ENCODE data around the gene PPM1L. TPM values are rescaled to one million over a fixed set of nuclear protein-coding genes. Genes with fewer than 3 reads are reported as not detected.

PPM1L gene
- total RNA-seq, 1 donor from 2014 or later: 11.3 TPM

DNA sequence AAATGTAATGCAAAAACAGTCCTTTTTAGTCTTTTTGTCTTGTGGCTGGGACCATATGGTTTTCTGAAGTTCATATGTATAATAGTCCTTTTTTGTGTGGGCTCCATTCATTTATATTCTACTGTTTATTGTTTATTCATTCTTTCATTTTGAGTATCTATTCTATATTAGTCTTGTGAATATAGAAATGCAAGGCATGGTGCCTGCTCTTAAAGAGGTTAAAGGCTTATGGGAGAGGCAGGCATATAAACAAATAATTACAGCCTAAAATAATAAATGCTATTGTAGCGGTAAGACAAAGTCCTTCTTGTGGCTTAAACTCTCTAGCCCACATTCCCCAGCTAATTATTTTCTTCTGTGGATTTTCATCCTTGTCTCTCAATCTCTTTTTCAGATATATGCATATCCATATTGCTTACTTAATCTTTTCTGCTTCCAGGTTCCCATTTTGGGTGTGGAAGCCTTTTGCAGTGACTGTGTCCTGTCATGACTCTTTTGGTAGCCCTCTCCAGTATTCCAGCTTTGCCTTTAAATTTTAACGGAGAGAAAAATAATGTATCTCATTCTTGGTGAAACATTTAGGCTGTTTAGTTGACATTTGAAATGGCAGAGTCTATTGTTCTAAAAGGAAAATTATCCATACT, 101.6 kb downstream of the PPM1L start:
- ATAC-seq: no peak

DNA sequence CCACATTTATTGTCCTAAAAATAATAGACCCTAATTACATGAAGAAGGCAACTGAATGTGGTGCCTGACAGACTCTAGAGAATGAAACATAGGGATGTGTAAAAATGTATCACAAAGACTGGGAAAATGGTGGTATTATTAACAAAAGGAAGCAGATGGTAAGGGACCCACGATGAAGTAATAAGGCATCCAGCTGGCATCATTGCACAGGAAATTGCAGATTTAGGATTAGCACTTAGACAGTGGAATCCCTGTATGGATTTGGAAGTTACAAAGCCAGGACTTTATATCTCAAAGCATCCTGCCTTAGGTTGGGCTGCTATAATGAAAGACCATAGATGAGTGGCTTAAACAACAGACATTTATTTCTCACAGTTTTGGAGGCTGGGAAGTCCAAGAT, 104.3 kb downstream of the PPM1L start:
- ATAC-seq: no peak

DNA sequence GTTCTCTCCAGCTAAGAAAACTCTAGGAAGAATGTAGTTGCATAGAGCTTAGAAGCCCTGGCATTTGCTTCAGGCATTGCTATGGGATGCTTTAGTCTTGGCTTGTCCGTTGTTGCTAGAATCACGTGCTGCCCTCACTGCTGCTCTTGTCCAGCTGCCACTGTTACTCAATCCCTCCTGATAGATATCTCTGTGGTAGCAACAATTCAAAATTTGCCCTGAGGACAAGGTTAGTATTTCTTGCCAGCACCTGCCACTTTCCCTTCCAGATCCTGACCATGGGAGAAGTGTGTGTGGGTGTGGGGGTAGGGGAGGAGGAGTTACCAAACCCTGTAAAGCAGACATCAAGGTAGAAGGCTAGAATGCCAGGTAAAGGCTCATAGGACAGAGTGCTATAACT, 113.8 kb downstream of the PPM1L start:
- no peak for ATAC-seq

DNA sequence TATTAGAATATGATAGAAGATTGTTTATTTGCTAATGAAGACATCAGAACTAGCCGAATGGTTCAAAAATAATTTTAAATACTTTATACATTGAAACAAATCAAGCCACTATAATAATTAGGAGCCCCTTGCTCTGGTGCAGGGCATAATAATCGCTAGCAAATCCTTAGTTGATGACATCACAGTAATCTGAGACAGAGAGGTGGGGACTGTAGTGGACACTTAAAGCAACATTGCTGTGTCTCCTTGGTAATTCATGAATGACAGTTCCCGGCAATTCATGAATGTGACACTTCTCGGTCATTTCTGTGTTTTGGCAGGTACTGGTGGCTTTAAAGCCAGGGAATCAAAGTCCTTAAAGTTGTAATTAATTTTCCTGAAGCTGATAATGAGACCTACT, 114.3 kb downstream of the PPM1L start:
- no peak for ATAC-seq

DNA sequence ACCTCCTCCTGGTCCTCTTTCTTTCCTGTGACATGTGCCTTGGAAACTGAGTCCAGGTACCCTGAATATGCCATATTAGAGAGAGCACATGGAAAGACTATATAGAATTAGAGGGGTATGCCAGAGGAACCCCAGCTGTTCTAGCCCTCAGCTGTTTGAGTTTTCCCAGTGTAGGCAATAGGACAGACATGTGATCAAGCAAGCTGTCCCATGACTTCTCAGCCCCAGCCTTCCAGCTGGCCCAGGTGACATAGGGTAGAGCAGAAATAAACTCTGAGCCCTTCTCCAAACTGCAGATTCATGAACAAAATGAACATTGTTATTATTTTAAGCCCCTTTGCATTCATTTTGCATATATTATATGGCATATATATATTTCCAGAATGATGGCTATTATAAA, 118.7 kb downstream of the PPM1L start:
- ATAC-seq: no peak

DNA sequence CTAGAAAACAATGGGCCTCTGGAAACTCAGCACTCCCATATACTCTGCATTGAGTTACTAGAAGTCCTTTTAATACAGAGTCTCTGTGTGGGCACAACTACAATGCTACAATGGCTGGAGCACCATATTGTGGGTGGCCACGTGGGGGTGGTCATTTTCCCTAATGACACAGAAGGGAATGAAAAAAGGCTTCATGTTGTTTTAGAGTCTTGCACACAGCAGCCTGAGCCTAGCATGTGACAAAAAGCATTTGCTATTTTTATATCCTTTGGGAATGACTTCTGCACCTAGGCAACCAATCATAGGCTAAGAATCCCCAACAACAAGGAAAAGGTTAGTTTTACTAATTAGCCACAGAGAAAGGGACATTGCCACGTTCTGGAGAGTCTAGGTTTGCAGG, 120.6 kb downstream of the PPM1L start:
- no peak for ATAC-seq

DNA sequence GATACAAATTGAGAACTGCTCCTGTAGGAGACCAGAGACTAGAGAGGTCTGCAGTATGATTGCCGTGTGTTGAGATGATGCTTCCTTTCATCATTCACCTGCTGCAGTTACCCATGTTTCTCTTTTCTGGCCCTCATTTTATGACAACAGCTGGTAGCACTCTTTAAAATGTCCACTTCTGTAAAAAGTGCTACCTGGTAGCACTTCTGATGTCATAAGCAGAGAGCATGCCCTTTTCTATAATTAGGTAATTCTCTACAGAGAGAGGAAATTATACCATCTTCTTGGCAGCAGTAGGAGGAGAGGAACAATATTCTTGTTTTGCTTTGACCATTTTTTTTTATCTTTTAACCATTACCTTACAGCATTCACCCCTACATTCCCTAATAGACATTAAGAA, 123.8 kb downstream of the PPM1L start:
- no peak for ATAC-seq

DNA sequence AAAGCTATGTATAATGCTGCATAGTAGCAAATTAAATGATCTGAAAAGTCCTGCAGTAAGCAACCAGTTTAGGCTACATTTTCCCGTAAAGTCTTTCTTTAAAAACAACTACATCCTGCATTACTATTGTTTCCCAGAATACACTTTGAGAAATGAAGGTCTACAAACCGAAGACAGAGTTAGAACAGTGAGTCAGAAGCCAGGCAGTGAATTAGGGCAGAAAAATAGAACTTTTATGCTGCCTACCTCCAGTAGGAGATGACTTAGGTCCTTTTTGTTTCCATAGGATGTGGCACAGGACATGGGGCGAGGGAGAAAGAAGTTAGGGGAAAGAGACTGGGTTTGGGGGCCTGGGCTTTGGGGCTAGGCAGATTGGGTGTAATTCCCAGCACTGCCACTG, 127.3 kb downstream of the PPM1L start:
- ATAC-seq: no peak

DNA sequence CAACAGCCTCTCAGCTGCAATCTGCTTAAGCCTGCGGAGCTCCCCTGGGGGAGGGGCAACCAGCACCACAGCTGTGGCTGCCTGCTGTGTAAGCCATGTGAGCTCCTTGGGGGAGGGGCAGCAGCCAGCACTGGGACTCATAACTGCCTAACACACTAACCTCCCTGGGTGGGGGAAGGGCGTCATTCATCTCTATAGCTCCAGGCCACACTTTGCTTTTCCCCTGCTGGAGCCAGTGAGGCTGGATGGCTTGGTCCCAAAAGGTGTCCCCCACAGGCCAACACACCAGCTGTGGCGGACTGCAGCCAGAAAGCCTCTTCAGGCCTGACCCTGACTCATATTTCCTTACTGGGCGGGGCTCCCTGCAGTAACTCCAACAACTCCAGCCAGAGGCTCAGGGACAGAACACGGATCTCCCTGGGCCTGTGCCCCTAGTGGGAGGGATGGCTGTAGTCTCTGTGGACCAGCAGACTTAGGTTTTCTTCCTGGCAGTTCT, 129.8 kb downstream of the PPM1L start:
- ATAC-seq: no peak

DNA sequence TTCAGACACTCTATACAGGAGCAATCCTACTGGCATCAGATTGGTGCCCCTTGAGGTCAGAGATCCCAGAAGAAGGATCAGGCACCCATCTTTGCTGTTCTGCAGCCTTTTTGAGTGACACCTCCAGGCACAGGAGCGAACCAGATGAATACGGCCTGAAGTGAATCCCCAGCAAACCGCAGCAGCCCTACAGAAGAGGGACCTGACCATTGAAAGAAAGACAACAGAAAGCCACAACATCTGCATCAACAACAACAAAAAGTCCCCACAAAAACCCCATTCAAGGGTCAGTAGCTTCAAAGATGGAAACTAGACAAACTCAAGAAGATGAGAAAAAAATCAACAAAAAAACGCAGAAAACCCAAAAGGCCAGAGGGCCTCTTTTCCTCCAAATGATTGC, 130.4 kb downstream of the PPM1L start:
- no peak for ATAC-seq

DNA sequence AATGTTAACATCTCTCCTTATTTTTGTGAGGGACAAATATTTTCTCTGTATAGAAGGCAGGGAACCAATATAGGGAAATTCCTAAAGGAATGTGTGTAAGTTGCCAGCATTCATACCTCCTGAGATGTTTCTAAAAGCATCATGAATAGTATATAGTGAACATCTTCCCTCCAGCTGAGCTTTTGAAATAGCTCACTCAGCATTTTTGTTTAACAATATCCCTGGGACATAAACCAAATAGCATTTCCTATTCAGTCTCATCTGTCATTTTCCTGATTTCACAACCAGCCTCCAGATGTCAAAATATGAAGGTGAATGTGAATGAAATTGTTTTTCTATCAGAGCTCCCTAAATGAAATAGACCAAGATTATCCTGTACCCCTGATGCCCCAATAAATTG, 137.2 kb downstream of the PPM1L start:
- no peak for ATAC-seq

DNA sequence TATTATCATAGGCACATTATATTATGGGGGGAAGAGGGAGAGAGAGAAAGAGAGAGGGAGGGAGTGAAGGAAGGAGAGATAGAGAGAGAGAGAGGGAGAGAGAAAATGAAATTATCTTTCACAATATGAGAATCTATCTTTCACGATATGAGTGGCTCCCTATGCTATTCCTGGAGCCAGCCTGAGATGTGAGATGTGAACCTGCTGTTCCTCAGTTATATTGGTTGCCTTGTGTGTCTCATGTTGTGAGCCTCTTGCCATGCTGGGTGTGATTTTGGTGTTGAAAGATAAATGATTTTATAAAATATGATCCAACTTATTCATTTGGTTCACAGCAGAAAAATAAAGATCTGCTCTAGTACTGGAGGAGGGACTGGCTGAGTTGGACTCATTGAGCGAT, 148.7 kb downstream of the PPM1L start:
- ATAC-seq: no peak

DNA sequence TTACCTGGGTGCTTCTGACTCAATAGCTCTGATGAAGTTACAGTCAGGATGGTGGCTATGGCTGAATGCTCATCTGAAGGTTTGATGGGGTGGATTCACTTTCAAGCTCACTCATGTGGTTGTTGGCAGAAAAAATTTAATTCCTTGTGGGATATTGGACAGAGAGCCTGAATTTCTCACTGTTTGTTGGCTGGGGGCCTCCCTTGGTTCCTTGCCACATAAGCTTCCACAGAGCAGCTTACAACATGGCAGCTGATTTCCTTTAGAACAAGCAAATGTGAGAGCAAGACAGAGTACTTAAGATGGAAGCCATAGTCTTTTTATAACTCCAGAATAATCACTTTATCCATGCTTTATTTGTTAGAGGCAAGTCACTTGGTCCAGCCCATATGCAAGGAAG, 150.6 kb downstream of the PPM1L start:
- no peak for ATAC-seq

DNA sequence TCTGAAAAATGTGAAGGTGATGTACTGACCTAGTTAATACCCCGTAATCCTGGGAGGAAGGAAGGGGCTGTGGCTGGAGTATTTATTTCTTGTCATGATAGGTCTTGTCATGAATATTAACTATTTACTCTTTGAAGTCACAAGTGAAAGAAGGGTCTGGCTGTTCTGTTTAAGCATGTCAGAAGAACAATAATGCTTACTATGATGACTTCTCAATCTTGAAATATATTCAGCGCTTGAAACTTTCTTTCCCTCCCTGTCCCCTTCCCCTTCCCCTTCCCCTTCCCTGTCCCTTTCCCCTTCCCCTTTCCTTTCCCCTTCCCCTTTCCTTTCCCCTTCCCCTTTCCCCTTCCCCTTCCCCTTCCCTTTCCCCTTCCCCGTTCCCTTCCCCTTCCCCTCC, 153.9 kb downstream of the PPM1L start:
- ATAC-seq: no peak

DNA sequence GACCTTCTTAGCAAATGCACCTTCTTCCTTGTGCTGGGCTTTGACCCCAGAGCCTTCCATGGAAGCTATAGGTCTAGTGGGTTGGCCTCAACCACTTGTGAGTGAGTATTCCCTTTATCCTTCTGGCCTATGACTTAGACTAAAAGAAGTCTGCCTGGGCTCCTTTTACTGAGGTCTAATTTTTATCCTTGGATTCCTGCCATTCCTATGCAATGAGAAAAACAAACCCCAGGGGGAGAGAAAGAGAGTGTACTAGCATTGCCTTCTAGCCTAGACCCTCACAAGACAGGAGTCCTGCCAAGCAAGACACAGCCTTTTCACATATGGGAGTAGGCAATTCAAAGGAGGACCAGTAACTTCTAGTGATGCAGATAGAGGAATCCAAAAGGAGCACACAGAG, 155.4 kb downstream of the PPM1L start:
- ATAC-seq: no peak

DNA sequence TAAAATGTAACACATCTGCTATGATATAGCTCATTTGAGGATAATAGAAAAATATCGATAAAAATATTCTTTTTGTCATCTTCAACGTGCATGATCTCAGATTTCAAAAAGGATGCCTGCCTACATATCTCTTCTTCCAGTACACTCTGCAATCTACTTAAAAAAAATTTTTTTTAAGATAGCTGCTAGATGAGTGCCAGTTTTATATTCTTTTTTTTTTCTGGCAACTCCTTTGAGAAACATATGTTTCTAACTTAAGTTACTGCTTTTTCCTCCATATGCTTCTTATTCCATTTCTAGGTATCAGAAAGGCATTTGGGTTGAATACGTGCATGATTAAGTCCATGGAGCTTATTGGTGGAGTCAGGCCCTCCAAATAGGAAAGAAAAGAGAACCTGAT, 160.4 kb downstream of the PPM1L start:
- ATAC-seq: no peak

DNA sequence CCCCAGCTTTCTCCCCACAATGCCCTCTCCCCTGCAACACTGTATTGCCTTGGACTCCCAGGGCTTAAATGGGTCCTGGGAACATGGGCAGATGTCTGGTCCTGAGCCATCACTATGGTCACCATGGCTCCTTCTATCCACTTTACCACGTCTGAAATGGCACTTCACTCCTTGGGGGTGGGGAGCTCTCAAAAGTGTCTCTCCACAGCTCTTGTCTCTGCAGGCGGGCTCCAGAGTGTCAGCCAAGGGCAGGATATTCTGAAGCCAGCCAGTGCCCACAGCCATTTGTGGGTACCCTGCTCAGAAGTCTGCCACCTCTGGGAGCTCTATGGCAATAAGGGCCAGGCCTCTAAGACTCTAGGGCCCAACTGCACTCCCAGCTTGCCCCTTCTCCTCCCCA, 163.9 kb downstream of the PPM1L start:
- no peak for ATAC-seq

DNA sequence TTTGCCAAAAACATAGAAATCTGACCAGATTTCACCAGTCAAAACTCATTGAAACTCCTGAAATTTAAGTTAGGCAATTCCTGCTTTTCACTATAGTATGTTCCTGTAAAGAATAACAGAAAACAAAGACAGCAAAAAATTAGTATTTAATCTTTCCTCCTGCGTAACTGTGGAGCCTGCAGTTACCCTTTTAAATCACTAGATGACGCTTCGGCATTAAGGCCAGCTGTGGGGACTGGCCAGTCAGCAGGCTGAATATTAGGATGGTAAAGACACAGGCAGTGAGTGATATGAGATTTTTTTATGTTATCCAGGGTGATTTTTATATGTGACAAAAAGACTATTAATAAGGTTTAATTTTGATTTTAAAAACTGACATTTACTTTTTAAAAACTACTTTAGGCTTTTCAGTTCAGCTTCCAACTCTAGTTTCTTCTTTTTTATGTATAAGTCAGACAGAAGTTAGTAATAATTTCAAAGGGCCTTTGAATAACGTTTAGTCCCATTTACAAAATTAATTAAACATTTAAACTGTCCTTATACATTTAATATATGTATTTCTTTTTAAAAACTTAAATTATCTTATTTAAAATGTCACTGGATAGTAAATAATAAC, 165.1 kb downstream of the PPM1L start:
- ATAC-seq: no peak

DNA sequence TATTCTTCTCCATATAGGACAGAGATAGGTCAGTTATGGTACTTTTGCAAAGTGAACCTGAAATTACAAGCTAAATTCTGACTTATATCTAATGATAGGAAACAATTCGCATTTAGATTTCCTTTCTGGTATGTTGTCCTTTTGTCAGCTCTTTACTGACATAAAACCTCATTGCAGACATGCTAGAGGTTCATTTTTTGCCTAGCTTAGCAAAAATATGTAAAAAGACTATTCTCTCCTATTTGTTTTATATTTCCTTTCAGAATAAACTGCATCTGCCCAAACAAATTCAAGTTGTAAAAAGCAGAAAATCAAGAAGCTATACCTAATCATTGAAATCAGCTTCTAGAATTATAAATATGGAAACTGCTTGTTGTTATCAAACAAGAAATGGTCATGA, 168.7 kb downstream of the PPM1L start:
- ATAC-seq: no peak

DNA sequence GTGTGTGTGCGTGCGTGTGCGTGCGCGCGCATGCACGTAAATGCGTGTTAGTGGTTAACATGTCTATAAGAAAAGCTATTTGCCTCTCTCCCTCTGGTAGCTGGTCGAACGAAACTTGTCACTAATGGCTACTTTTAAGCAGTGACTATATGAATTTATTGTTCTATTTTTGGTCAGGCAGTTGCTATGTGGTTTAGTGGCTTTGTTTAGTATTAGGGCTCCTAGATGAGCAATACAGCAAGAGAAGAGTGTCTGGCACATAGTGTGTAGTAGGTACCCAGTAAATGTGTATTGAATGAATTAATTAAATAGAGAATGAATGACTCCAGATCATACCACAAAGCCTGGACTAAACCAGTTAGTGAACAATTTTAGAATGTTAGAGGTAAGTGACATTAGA, 171.6 kb downstream of the PPM1L start:
- no peak for ATAC-seq

DNA sequence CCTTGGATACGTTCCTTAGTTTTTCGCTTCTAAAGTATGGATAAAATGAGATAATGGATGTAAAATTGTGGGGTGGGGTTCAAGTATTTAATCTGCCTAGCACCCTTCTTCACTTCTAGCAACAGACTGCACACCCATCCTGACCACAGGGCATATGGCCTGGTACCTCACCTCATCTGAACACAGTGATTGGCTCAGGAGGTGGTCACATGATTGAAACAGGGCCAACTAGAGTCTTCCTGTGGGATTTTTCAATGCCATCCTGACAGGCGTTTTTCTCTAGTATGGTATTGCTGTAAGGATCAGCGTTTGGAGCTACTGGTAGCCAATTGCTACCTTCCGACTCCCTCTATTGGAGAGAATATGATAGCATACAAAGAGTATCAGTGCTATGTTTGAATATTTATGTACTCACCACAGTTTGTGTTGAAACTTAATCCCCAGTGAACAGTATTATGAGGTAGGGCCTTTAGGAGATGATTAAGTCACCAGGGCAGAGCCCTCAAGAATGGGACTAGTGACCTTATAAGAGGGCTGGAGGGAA, 172.2 kb downstream of the PPM1L start:
- peak; percentile 13 for ATAC-seq

DNA sequence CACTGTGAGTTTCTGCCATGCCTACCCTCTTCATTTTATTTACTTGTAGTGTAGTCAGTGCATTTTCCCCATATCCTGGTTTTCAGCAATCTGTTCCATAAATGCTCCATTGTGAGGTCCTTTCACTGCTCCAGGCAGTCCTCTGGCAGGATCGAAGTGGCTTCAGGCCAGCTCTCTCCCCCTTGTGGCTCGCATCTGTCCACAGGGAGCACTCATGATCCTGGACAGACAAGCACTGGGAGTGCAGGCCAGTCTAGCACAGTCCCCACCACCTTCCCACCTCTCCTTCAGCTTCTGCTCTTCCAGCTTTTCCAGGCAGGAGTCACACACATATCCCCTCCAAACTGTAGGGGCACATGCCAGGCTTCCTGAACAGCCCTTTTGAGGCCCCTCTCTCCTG, 173.6 kb downstream of the PPM1L start:
- no peak for ATAC-seq

DNA sequence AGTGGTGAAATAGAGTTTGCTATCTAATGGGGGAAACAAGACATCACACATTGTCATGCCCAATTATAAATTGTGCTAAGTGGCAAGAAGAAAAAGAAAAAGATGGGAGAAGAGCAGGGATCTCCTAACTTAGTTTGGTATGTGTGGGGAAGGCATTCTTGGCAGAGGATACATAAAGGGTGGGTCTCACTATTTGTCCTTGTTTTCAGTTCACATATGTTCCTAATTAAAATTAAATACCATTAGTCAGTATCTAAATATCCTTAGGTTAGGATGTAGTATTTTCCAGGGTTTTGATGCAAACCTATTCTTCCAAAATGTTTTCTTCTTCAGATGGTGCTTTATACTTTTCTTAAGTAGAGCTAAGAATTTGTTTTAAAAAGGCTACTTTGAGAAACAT, 175.4 kb downstream of the PPM1L start:
- no peak for ATAC-seq

DNA sequence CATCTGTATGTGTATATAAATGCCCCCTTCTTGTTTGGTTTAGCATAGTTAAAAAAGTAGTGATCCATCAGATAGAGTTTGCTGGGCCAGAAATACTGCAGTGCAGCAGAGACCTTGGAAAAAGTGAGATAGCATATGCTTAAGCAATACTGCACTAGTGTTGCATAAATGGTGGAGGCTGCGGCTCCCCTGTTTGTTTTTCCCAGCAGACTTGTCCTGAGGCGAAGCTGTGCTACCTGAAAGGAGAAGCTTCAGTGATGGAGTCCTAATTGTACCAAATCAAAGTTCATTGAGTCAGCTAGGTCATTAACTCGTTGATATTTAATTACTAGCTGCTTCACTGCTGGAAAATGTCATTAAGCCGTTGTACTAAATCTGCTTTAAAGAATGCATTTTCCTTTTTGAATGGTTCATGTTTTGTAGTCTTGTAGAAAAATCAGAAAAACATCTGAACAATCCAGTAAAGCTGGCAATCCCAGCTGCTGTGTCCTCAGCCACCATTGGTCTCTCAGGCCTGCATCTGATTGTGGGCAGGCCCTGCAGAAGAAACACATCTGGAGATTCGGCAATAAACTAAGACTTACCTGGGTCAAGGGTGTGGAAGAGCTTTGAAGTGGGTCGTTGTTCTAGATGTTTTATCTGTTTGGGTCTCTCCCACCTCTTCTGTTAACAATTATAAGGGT, 179.5 kb downstream of the PPM1L start:
- no peak for ATAC-seq
